ENCODE results near the gene CDKL2. TPM values are rescaled to one million over a fixed set of nuclear protein-coding genes. Genes with fewer than 3 reads are reported as not detected.
A peak's percentile ranks its signal among the peaks of the same experiment; 100 is the strongest.

CDKL2 gene
- total RNA-seq, 4 donors from 2014 or later, result 14.1 to 27.0 (median 17.6) TPM

DNA sequence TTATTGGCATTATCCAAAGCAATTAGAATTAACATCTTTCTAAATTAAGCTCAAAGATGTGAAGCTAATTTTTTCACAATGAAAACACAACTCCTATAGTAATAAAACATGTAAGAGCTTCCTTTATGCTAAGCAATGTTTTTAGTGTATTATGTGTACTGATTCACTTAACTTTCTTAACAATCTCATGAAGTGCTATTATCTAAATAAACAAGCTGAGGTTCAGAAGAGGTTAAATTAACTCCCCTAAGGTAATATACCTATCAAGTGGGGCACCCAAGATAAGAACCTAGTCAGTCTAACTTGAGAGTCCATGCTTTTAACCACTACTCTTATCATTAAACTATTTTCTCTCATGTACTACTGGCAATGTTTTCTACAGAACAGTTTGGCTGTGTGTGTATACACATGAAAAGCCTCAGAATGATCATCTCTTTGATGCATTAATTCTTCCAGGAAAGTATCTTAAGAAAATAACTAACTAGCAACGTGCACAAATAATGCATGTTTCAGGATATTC lies 29.2 kb upstream of the CDKL2 start:
- no peaks in the 10 kb centered on the region for H3K27me3 ChIP-seq
- H3K36me3 ChIP-seq, result peaks cover 0 to 5% of the 10 kb centered on the region in 2 donors
- no peaks in the 10 kb centered on the region for H3K9me3 ChIP-seq
- H3K4me3 ChIP-seq (replicated peaks in 1 of 3), result no peak overlapping the region
- WGBS, 2 donors, result 40 to 58% methylated on average over 1 of the region's 1 CpG
- intact Hi-C loops (cut with DNase I), result no loop called here
- no peak for TF ChIP-seq CTCF (IDR thresholded peaks at IDR 0.05)
- no peak for TF ChIP-seq POLR2A (IDR thresholded peaks at IDR 0.05)
- no peak for DNase-seq
- no peak overlapping the region for H3K27ac ChIP-seq
- H3K4me1 ChIP-seq, result peaks cover 8 to 10% of the 10 kb centered on the region in 2 donors

- WGBS, 2 donors, result 94% methylated on average over 4 of the region's 4 CpGs
- H3K9me3 ChIP-seq, result no peaks in the 10 kb centered on the region
Measured at GRCh38 chr4:75658876-75659275, 28.5 kb upstream of the CDKL2 start.

GRCh38 chr4:75655562-75655961 lies 25.2 kb upstream of the CDKL2 start:
- intact Hi-C loops (cut with DNase I), result no loop called here

More at GRCh38 chr4:75658876-75659275, 28.5 kb upstream of the CDKL2 start:
- Histone ChIP-seq H3K36me3 (peaks cover 2 to 5% of the 10 kb centered on the region in 2 donors), H3K4me1 (peaks cover 15 to 17% of the 10 kb centered on the region in 2 donors), H3K4me3 (replicated peaks in 1 of 3) (no peak overlapping the region), H3K27me3 (no peaks in the 10 kb centered on the region), H3K27ac (no peak overlapping the region)
- no peak for DNase-seq
- TF ChIP-seq CTCF (IDR thresholded peaks at IDR 0.05), result no peak
- no peak for TF ChIP-seq POLR2A (IDR thresholded peaks at IDR 0.05)
- intact Hi-C loops (cut with DNase I), result no loop called here

GRCh38 chr4:75654905-75655304 lies 24.6 kb upstream of the CDKL2 start:
- Histone ChIP-seq H3K27me3 (no peaks in the 10 kb centered on the region), H3K36me3 (peaks cover 4 to 5% of the 10 kb centered on the region in 2 donors), H3K9me3 (no peaks in the 10 kb centered on the region), H3K27ac (peak overlapping the region; percentile 4 to 47 (median 20)), H3K4me1 (peaks cover 27 to 31% of the 10 kb centered on the region in 2 donors), H3K4me3 (replicated peaks in 1 of 3) (no peak overlapping the region)
- no peak for DNase-seq
- intact Hi-C loops (cut with DNase I), result no loop called here
- no peak for TF ChIP-seq POLR2A (IDR thresholded peaks at IDR 0.05)
- no peak for TF ChIP-seq CTCF (IDR thresholded peaks at IDR 0.05)
- 32 to 40% methylated on average over 1 of the region's 1 CpG for WGBS, 2 donors

More at GRCh38 chr4:75655562-75655961, 25.2 kb upstream of the CDKL2 start:
- no peak for DNase-seq
- TF ChIP-seq POLR2A (IDR thresholded peaks at IDR 0.05) (no peak), CTCF (IDR thresholded peaks at IDR 0.05) (no peak)
- no peaks in the 10 kb centered on the region for H3K9me3 ChIP-seq
- peaks cover 27 to 31% of the 10 kb centered on the region in 2 donors for H3K4me1 ChIP-seq
- H3K4me3 ChIP-seq (replicated peaks in 1 of 3), result no peak overlapping the region
- 87 to 91% methylated on average over 2 of the region's 2 CpGs for WGBS, 2 donors
- H3K27ac ChIP-seq, result peak overlapping the region in 2 of 3 donors; percentile 20 to 47
- H3K27me3 ChIP-seq, result no peaks in the 10 kb centered on the region
- H3K36me3 ChIP-seq, result peaks cover 4 to 5% of the 10 kb centered on the region in 2 donors

DNA sequence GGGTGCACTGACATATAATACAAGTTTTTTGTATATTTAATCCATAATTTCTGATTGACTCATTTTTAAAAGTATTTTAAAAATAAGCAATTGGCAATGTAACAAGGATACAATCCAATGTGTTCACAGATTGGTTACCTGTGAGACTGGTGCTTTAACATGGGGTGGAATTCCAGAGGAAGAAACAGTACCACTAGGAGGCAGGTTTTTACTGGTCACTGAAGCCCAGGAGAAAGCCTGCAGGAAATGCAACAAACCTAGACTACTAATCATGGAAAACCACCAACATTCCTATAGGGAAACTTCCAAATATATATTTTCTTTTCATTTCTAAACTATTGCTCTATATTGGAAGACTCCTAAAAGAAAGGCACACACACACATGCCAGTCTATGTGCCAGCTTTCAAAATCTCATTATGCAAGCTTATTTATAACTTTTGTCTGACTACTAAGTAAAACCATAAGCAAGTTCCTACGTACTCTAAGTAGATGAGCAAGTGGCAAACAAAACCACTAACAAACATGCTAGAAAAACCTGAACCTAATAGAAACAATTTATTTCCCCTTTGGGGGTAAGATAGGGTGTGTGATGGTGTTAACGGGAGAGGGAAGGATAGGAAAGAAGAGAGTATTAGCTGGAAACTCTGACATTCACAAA lies 23.6 kb upstream of the CDKL2 start:
- TF ChIP-seq CTCF (IDR thresholded peaks at IDR 0.05) (peak in 3 of 6 experiments; percentile 30 to 37 (median 32)), POLR2A (IDR thresholded peaks at IDR 0.05) (no peak)
- Histone ChIP-seq H3K36me3 (peaks cover 4 to 5% of the 10 kb centered on the region in 2 donors), H3K27ac (peak overlapping the region in 2 of 3 donors; percentile 20 to 47), H3K4me3 (replicated peaks in 1 of 3) (no peak overlapping the region), H3K9me3 (no peaks in the 10 kb centered on the region), H3K27me3 (no peaks in the 10 kb centered on the region), H3K4me1 (peaks cover 27 to 31% of the 10 kb centered on the region in 2 donors)
- WGBS, 2 donors, result 84 to 91% methylated on average over 2 of the region's 2 CpGs
- no peak for DNase-seq
- intact Hi-C loops (cut with DNase I), result no loop called here

All from thyroid gland (tissue), 4 donors.